Frontal cortex (tissue), 4 donors: ENCODE measurements around the gene PORCN. TPM values are rescaled to one million over a fixed set of nuclear protein-coding genes. Genes with fewer than 3 reads are reported as not detected.

ENCODE experiments used
- DNase-seq, 2 donors: peaks; one replicate each; pipeline ENCODE4 v3.0.0; 2012; ENCODE audit warnings: low spot score in 2 of 2
- FAIRE-seq: peaks from 2 replicates; lab custom pipeline; 2012; peaks lifted over from hg19 to GRCh38; lab: Jason Lieb, UNC
- total RNA-seq: library from RNA; depleted of rRNA; stranded (reverse); fragments of >200 nt; gene quantifications from one replicate; pipeline ENCODE4 v1.2.3, GENCODE V29; 2014
- donor health status: control.
- donor health status: control.
- donor health status: control.

The PORCN gene
- 7.3 TPM for total RNA-seq

DNA sequence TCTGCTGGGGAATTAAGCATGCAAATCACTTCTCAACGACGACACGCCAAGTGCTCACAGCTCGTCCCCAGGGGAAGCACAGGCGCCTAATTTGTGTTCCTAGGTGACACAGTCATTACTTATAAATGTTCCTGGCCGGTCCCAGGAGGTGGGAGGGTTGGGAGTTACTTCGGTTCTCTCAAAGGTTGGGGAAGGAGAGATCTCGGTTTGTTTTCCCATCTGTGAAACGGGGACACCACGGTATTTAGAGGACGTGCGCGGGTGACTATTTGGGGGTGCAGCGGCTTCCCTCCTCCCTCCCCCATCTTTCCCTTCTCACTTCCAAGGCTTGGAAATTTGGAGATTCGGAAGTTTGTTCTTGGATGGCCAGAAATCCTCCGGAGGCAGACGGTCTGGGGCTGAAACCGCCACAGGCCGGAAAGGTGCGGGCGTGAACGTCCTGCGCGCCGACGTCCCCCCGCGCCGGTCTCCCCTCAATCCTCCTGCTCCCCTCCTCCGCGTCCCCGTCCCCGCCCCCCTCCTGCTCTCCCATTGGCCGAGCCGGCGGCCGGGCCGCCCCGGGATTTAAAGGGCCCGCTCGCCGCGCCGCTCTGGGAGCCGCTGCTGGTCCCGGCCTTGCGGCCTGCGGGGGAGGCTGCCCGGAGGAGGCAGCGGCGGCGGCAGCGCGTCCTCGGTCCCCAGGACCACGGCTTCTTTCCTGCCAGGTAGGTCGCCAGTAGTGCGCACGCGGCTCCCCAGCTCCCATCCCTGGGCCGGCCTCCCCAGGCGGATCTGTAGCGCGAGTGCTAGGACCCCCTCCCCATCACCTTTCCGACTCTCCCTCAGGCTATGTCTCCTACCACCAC lies at the start of gene PORCN:
Gene PORCN (plus strand): TSS at position 593 of the 845 bp plus-strand sequence. CDS start 829 bp downstream, outside the sequence.
- FAIRE-seq (no peak), DNase-seq (peak; percentile 85 to 88)

DNA sequence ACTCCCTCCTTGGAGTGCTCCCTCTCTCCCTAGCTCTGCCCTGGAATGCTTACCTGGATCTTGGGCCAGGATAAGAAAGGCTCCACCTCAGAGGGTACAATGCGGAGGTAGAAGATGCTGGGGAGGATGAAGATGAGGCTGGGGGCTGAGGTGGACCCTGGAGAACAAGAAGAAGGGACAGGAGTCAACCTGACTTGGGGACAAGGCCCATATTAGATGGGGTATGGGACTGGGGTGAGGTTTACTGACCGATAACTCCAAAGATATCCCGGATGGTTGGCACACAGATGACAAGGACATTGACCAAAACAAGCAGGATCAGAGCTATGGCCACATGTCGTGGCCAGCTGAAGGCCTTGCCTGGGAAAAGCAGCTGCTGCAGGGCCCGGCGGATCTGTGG lies 49.3 kb upstream of the PORCN start:
- DNase-seq (no peak), FAIRE-seq (no peak)

DNA sequence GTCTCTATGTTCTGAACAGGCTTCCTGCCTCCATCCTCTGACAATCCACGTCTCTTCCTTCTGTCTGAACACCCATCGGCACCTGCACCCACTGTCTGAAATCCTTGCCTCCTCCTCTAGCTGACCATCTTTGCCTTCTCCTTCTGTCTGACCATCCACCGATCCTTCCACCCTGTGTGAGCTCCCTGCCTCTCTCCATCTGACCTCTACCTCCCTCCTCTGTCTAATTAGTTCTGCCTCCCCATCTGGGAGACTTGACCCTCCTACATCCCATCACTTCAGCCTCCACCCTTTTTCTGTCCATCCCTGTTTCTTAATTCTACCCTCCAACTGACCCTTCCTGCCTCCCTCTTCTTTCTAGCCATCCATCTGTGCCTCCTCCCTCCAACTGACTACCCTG lies 48.8 kb upstream of the PORCN start:
- no peak for FAIRE-seq

DNA sequence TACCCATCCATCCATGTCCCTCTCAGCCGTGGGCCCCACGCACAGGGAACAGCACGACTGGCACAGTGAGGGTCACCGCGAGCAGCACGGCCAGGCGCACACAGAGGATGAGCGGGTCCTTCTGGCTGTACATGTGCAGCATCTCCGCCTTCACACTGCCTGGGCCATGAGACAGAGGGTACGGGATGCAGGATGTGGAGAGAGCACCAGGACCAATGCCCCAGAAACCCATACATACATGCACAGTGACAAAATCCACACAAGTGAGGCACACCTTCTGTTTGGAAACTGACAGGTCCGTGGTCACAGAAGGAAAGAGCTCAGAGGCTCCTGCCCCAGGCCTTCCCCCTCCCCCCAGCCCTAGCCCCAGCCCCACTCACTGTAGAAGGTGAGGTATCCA lies 48.2 kb upstream of the PORCN start:
- no peak for FAIRE-seq

More for the DNA sequence above, 48.8 kb upstream of the PORCN start:
- no peak for DNase-seq

DNA sequence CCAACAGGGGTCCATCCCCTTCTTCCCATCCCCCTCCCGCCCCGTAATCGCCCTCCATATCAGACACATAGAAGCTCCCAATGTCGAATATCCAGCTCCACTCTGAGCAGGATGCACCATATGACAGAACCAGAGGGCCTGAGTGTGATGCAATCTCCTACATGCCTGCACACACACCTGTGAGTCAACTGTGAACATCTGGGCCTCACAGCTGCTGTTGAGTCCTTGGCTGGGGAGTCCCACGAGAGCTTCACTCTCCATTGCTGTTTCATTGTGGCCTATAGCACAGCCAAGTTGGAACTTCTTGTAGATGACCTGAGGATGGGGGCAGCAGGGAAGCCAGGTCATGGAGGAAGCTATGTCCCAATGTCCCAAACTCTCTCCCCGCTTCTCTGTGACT lies 47.0 kb upstream of the PORCN start:
- FAIRE-seq = no peak
- DNase-seq = no peak

More for the DNA sequence above, 48.2 kb upstream of the PORCN start:
- DNase-seq = no peak

GRCh38 chrX:48465336-48465933 lies 43.4 kb upstream of the PORCN start:
- FAIRE-seq (no peak), DNase-seq (no peak)

DNA sequence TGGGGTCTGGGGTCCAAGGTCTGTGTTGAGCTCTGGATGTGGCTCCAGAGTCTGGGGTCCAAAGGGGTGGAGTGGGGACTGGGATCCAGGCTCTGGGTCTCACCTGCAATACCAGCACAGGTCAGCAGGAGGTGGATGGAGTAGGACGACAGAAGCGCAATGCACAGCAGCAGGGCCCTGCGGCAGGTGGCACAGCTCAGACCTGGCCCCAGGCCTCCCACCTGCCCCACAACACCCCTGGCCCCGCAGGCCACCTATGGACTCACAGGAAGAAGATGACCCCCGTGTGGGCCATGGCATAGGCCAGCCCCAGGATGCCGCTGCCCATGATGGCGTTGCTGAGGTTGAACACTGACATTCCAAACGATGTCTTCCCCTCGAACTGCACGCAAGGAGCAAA lies 42.1 kb upstream of the PORCN start:
- no peak for FAIRE-seq
- no peak for DNase-seq

DNA sequence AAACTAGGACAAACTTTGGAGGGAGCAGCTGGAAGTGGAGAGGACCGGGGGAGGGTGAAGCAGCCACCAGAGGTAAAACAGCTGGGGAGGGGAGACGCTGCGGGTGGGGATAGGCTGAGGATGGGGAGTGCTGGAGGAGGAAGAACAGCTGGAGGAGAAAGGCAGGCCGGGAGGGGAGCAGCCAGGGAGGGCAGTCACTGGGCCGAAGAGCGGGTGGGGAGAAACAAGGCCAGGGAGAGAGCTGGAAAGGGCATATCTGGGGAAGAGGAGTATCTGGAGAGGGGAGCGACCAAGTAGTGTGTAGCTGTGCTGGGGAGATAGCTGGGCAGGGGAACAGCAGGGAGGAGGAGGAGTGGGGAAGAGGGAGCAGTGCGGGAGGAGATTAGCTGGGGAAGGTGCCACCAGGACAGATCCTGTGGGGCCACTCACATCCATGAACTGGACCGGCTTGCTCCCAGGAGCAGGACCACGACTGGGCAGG lies 41.5 kb upstream of the PORCN start:
- FAIRE-seq (no peak), DNase-seq (no peak)

GRCh38 chrX:48468247-48468671 lies 40.5 kb upstream of the PORCN start:
- FAIRE-seq = no peak
- no peak for DNase-seq

DNA sequence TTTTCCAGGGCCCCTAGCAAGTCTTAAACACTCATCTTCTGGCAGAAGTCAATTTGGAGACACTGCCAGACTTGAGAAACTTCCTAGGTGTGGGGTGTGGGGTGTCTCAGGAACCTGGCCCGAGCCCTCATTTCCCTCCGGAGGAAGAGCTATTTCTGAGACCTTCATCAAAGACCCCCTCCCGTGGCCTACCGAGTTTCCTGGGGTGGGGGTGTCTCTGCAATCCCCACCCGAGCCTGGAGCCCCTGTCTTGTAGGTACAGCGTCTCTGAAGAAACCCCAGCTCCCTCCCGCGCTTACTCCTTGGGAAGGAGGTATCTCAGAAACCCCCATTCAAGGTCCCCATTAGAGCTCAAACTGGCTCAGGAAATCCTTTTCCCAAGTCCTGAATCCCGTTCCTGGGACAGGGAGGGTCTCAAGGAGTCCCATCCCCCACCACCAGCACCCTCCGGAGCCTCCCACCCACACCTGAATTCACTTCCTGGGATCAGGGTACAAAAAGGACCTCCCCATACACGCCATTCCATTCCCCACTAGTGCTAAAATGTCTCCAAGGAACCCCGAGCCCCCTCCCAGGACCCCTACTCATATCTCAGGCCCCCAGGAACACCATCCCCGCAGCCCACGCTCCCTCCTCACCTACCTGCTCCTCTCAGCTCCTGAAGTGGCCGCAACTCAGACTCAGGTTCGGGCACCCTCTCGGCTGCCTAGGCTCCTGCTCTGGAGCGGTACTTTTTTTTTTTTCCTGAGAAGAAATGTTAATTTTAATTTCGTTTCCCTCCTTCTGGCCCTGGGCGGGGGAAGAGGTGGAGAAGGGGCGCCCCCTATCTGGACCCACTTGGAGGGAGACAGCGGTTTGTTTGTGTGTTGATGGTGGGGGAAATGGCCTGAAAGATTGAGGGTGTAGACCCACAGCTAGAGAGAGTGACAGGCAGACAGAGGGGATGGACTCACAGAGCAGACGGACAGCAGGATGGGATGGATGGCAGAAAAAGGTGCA lies 39.8 kb upstream of the PORCN start:
- no peak for FAIRE-seq
- no peak for DNase-seq

DNA sequence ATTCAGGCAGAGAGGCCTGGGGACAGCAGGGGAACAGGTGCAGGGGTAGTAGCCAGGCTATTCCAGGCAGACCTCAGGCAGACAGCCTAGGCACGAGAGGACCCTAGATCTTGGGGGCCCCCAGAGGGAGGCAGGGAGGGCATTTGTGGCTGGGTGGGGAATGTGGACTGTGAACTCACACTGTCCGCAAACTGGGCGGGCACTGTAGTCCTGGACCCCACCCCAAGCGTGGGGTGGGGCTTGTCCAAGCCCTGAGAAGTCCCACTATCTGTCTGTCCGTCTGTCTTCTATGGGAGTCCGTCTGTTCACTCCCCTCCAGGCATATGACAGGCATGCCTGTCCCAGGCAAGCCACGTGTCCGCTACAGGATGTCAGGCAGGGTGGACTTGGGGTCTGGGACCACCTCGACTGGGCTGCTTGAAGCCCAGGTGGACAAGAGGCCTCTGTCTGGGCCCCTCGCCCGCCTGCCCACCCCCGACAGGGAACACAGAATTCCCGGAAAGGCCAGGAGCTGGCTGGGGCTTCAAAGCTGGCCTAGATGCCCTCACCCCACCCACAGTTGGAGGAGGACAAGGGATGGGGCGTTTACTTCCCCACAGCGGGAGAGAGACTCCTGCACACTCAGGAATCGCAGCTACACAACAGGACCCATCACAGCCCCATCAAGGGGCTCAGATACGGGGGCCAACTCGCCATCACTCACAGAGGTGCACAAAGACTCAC lies 38.5 kb upstream of the PORCN start, which contains the start of gene SLC38A5:
Gene SLC38A5 (minus strand): TSS at position 151 of the 723 bp plus-strand sequence. CDS start 2,336 bp downstream, outside the sequence.
- no peak for DNase-seq
- FAIRE-seq = no peak

GRCh38 chrX:48470833-48471118 lies 38.0 kb upstream of the PORCN start:
- DNase-seq (no peak), FAIRE-seq (no peak)

- no peak for FAIRE-seq
- no peak for DNase-seq
Observed at GRCh38 chrX:48471504-48471903, 37.3 kb upstream of the PORCN start.

DNA sequence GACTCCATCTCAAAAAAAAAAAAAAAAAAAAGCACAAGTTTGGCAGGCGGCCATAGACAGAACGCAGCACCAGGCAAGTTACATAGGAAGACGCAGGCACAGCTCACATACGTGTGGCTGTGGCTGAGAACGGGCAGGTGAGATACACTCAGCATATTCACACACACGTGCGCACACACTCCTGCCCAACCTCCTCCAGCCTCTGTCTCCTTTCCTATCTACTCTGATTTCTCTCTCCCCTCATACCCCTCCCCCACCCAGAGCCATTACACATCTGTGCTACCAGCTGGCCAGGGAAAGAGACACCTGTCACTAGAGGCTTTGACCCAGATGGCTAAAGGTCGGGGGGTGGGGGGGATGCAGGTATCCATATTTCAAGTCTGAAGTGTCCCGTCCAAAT lies 36.6 kb upstream of the PORCN start:
- FAIRE-seq (no peak), DNase-seq (no peak)

DNA sequence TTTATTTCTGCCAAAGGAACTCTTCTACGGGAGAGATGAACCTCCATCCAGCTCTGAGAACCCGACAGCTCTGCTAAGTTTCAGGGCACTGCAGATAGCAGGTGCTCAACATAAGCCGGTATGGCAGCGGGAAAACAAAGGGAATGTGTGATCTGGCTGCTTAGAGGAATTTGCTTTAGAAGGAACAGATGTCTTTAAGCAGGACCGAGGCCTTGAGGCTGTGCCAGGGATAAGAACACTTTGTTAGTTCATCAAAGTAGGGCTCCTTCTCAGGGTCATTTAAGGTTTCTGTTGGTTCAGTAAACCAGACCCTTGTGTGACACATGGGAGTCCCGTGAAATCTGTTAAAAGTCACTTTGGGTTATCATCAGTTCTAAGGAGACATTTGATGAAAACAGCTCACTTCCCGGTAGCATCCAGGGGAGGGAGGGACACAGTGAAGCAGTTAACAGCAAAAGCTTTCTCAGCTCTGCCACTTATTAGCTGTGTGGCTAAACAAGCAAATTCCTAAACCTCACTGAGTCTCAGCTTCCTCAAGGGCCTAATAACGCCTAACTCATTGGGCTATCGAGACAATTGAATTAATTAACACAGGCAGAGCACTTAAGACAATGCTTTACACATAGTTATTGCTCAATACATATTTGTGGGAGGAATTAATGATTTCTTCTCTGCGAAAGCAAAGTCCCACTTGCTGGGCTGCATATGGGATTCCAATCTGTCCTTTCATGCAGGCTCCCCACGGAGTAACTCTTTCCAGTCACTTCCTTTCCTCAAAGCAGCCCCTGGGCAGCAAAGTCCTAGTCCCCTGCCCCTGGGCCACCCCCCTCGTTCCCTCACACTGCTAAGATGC lies 35.7 kb upstream of the PORCN start:
- DNase-seq (no peak), FAIRE-seq (no peak)

DNA sequence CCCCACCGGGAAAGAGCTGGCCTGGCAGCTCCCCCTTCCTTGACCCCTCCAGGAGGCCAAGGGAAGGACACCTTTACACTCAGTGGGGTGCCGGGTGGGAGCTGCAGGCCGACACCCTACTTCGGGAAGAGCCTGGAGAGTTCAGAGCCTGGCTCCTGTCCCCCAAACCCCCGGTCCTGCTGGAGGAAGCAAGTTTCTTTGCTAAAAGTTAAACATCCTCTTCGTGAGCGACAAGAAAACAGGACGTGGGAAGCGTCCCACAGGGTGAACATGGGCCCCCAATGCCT lies 35.1 kb upstream of the PORCN start:
- DNase-seq = no peak
- FAIRE-seq = no peak

- no peak for DNase-seq
- FAIRE-seq = no peak
Observed at GRCh38 chrX:48474127-48474526, 34.7 kb upstream of the PORCN start.

- no peak for DNase-seq
- no peak for FAIRE-seq
Observed at GRCh38 chrX:48474581-48474980, 34.2 kb upstream of the PORCN start.

DNA sequence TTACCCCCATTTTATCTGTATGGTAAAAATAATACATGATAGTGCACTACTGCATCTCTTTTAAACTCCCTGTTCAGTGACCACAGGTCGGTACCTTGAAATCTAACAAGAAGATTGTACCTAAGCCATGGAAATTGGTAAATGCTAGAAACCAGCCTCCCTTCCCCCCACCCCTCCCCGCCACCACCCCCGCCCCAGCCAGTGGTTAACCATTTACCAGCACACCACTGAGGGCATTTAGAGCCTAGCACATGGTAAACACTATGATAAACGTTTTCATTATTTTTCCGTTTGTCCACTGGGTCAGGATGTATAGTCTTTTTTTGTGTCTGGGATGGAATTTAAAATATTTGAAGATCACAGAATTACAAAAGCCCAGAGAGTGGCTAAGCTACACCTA lies 33.5 kb upstream of the PORCN start:
- no peak for DNase-seq
- no peak for FAIRE-seq
